ENCODE results near the gene GRID2.

- TF ChIP-seq CTCF (IDR thresholded peaks at IDR 0.05), result no peak
- no peak for TF ChIP-seq POLR2A (IDR thresholded peaks at IDR 0.05)
Measured at GRCh38 chr4:93660036-93660435, 1356.3 kb downstream of the GRID2 start.
